ENCODE results near the gene RASGRP4. TPM values are rescaled to one million over a fixed set of nuclear protein-coding genes. Genes with fewer than 3 reads are reported as not detected.

The RASGRP4 gene
- total RNA-seq, 1 donor from 2014 or later, result not detected

- H3K36me3 ChIP-seq (ENCODE audit: control insufficient read depth, insufficient read depth, low read length), result peaks cover 16% of the 10 kb centered on the region
- peak overlapping the region; percentile 84 for H3K4me3 ChIP-seq (ENCODE audit: low read depth, low read length)
- FAIRE-seq, result no peak
- no peak for DNase-seq (ENCODE audit: low read depth)
- TF ChIP-seq, protein P1, sequence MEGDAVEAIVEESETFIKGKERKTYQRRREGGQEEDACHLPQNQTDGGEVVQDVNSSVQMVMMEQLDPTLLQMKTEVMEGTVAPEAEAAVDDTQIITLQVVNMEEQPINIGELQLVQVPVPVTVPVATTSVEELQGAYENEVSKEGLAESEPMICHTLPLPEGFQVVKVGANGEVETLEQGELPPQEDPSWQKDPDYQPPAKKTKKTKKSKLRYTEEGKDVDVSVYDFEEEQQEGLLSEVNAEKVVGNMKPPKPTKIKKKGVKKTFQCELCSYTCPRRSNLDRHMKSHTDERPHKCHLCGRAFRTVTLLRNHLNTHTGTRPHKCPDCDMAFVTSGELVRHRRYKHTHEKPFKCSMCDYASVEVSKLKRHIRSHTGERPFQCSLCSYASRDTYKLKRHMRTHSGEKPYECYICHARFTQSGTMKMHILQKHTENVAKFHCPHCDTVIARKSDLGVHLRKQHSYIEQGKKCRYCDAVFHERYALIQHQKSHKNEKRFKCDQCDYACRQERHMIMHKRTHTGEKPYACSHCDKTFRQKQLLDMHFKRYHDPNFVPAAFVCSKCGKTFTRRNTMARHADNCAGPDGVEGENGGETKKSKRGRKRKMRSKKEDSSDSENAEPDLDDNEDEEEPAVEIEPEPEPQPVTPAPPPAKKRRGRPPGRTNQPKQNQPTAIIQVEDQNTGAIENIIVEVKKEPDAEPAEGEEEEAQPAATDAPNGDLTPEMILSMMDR (IDR thresholded peaks at IDR 0.05; ENCODE audit: insufficient read depth, low read length, severe bottlenecking), result no peak
- H3K27me3 ChIP-seq (ENCODE audit: control insufficient read depth, insufficient read depth, low read length), result no peaks in the 10 kb centered on the region
Observed at GRCh38 chr19:38375748-38376147, 50.3 kb downstream of the RASGRP4 start.

- H3K4me3 ChIP-seq (ENCODE audit: low read depth, low read length), result peak overlapping the region; percentile 84
- H3K27me3 ChIP-seq (ENCODE audit: control insufficient read depth, insufficient read depth, low read length), result no peaks in the 10 kb centered on the region
- H3K36me3 ChIP-seq (ENCODE audit: control insufficient read depth, insufficient read depth, low read length), result peaks cover 16% of the 10 kb centered on the region
- DNase-seq (ENCODE audit: low read depth) (no peak), FAIRE-seq (no peak)
- TF ChIP-seq, protein P1 (IDR thresholded peaks at IDR 0.05; ENCODE audit: insufficient read depth, low read length, severe bottlenecking), result no peak
Observed at GRCh38 chr19:38375098-38375493, 50.9 kb downstream of the RASGRP4 start.

GRCh38 chr19:38374332-38375097 is 51.5 kb downstream of the RASGRP4 start, which contains the start of gene PSMD8:
Gene PSMD8 (plus strand): TSS chr19:38374571. CDS start chr19:38374602, 31 bp downstream.
- no peak for FAIRE-seq
- TF ChIP-seq, protein P1 (IDR thresholded peaks at IDR 0.05; ENCODE audit: insufficient read depth, low read length, severe bottlenecking), result peak; percentile 41
- no peaks in the 10 kb centered on the region for H3K27me3 ChIP-seq (ENCODE audit: control insufficient read depth, insufficient read depth, low read length)
- peak; percentile 98 for DNase-seq (ENCODE audit: low read depth)
- peaks cover 14% of the 10 kb centered on the region for H3K36me3 ChIP-seq (ENCODE audit: control insufficient read depth, insufficient read depth, low read length)
- H3K4me3 ChIP-seq (ENCODE audit: low read depth, low read length), result peak within 1 kb of the TSS; percentile 84

DNA sequence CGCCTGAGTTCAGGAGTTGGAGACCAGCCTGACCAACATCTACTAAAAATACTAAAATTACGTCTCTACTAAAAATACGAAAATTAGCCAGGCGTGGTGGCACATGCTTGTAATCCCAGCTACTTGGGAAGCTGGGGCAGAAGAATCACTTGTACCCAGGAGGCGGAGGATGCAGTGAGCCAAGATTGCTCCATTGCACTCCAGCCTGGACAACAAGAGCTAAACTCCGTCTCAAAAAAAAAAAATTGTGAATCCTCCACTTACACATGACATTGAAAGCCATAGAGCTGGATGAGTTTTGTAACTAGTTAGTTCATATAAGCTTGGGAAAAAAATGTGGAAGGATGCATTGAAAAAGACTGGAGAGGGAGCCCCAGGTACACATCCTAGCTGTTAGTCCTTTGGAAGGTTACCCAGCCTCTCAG is 52.1 kb downstream of the RASGRP4 start:
- TF ChIP-seq, protein P1 (IDR thresholded peaks at IDR 0.05; ENCODE audit: insufficient read depth, low read length, severe bottlenecking), result no peak
- no peak for DNase-seq (ENCODE audit: low read depth)
- Histone ChIP-seq H3K27me3 (ENCODE audit: control insufficient read depth, insufficient read depth, low read length) (no peaks in the 10 kb centered on the region), H3K36me3 (ENCODE audit: control insufficient read depth, insufficient read depth, low read length) (peaks cover 9% of the 10 kb centered on the region), H3K4me3 (ENCODE audit: low read depth, low read length) (peak overlapping the region; percentile 84)
- FAIRE-seq, result no peak

GRCh38 chr19:38371081-38371480 is 54.9 kb downstream of the RASGRP4 start:
- DNase-seq (ENCODE audit: low read depth) (no peak), FAIRE-seq (no peak)
- TF ChIP-seq, protein P1 (IDR thresholded peaks at IDR 0.05; ENCODE audit: insufficient read depth, low read length, severe bottlenecking), result no peak
- peaks cover 4% of the 10 kb centered on the region for H3K27me3 ChIP-seq (ENCODE audit: control insufficient read depth, insufficient read depth, low read length)
- H3K4me3 ChIP-seq (ENCODE audit: low read depth, low read length), result no peak overlapping the region
- peaks cover 2% of the 10 kb centered on the region for H3K36me3 ChIP-seq (ENCODE audit: control insufficient read depth, insufficient read depth, low read length)
